ENCODE measurements around the gene GSE1.

The GSE1 gene

GRCh38 chr16:85610059-85610445, 3.1 kb upstream of the GSE1 start:
- H3K9me2 ChIP-seq (replicated peaks; ENCODE audit: control insufficient read depth, low read length), result no peaks in the 10 kb centered on the region
- peak overlapping the region; percentile 3; the same call in 1 of the 2 replicates for H3K4me3 ChIP-seq (ENCODE audit: low read length)
- H3K27ac ChIP-seq (ENCODE audit: low read depth, low read length), result no peak overlapping the region
- peaks cover 21% of the 10 kb centered on the region; the same call in 1 of the 2 replicates for H4K20me1 ChIP-seq (ENCODE audit: control insufficient read depth, insufficient read depth, low read depth, low read length)
- H3K4me2 ChIP-seq (ENCODE audit: low read length), result peak overlapping the region; percentile 86
- peaks cover 9% of the 10 kb centered on the region; the same call in 1 of the 2 replicates for H3K27me3 ChIP-seq (ENCODE audit: control insufficient read depth, low read length)
- peaks cover 10% of the 10 kb centered on the region for H3K79me2 ChIP-seq (ENCODE audit: control insufficient read depth, low read length)
- H3K9me3 ChIP-seq (ENCODE audit: control insufficient read depth, insufficient read depth, low read length), result no peaks in the 10 kb centered on the region
- peaks cover 59% of the 10 kb centered on the region for H3K4me1 ChIP-seq (ENCODE audit: control insufficient read depth, low read length)
- H3F3A ChIP-seq (ENCODE audit: control insufficient read depth, insufficient read depth), result peaks cover 9% of the 10 kb centered on the region
- no peaks in the 10 kb centered on the region for H3K36me3 ChIP-seq (ENCODE audit: control insufficient read depth, low read length)
- TF ChIP-seq CTCF (IDR thresholded peaks at IDR 0.05; ENCODE audit: low read depth, low read length, poor library complexity, severe bottlenecking), result no peak
- no peak for TF ChIP-seq EZH2phosphoT487 (IDR thresholded peaks at IDR 0.05; ENCODE audit: borderline replicate concordance, low read length)

- Histone ChIP-seq H3K4me3 (ENCODE audit: low read length) (peak overlapping the region; percentile 80), H3K4me1 (ENCODE audit: control insufficient read depth, low read length) (peaks cover 64% of the 10 kb centered on the region), H4K20me1 (ENCODE audit: control insufficient read depth, insufficient read depth, low read depth, low read length) (peaks cover 25% of the 10 kb centered on the region; the same call in 1 of the 2 replicates), H3K27me3 (ENCODE audit: control insufficient read depth, low read length) (peaks cover 9% of the 10 kb centered on the region; the same call in 1 of the 2 replicates), H3K79me2 (ENCODE audit: control insufficient read depth, low read length) (peaks cover 16% of the 10 kb centered on the region), H3K4me2 (ENCODE audit: low read length) (peak overlapping the region; percentile 86), H3F3A (ENCODE audit: control insufficient read depth, insufficient read depth) (peaks cover 12% of the 10 kb centered on the region), H3K9me3 (ENCODE audit: control insufficient read depth, insufficient read depth, low read length) (no peaks in the 10 kb centered on the region), H3K9me2 (replicated peaks; ENCODE audit: control insufficient read depth, low read length) (no peaks in the 10 kb centered on the region), H3K36me3 (ENCODE audit: control insufficient read depth, low read length) (no peaks in the 10 kb centered on the region), H3K27ac (ENCODE audit: low read depth, low read length) (peak overlapping the region; percentile 33)
- TF ChIP-seq CTCF (IDR thresholded peaks at IDR 0.05; ENCODE audit: low read depth, low read length, poor library complexity, severe bottlenecking) (peak; percentile 94), EZH2phosphoT487 (IDR thresholded peaks at IDR 0.05; ENCODE audit: borderline replicate concordance, low read length) (no peak)
Measured at GRCh38 chr16:85610446-85611193, 2.5 kb upstream of the GSE1 start.

- TF ChIP-seq CTCF (IDR thresholded peaks at IDR 0.05; ENCODE audit: low read depth, low read length, poor library complexity, severe bottlenecking) (no peak), EZH2phosphoT487 (IDR thresholded peaks at IDR 0.05; ENCODE audit: borderline replicate concordance, low read length) (no peak)
- peak overlapping the region; percentile 86 for H3K4me2 ChIP-seq (ENCODE audit: low read length)
- H3K9me3 ChIP-seq (ENCODE audit: control insufficient read depth, insufficient read depth, low read length), result no peaks in the 10 kb centered on the region
- H3K27me3 ChIP-seq (ENCODE audit: control insufficient read depth, low read length), result peaks cover 9% of the 10 kb centered on the region; the same call in 1 of the 2 replicates
- H3K4me1 ChIP-seq (ENCODE audit: control insufficient read depth, low read length), result peaks cover 69% of the 10 kb centered on the region
- H3K4me3 ChIP-seq (ENCODE audit: low read length), result peak overlapping the region; percentile 80
- no peaks in the 10 kb centered on the region for H3K36me3 ChIP-seq (ENCODE audit: control insufficient read depth, low read length)
- H3K79me2 ChIP-seq (ENCODE audit: control insufficient read depth, low read length), result peaks cover 19% of the 10 kb centered on the region
- peaks cover 13% of the 10 kb centered on the region for H3F3A ChIP-seq (ENCODE audit: control insufficient read depth, insufficient read depth)
- H4K20me1 ChIP-seq (ENCODE audit: control insufficient read depth, insufficient read depth, low read depth, low read length), result peaks cover 25% of the 10 kb centered on the region
- H3K9me2 ChIP-seq (replicated peaks; ENCODE audit: control insufficient read depth, low read length), result no peaks in the 10 kb centered on the region
- peak overlapping the region; percentile 64 for H3K27ac ChIP-seq (ENCODE audit: low read depth, low read length)
Measured at GRCh38 chr16:85611194-85611443, 2.0 kb upstream of the GSE1 start.

Measured in DOHH2 (cell line).